PC-3 (cell line): ENCODE data around the gene ANKRD10. TPM values are rescaled to one million over a fixed set of nuclear protein-coding genes. Genes with fewer than 3 reads are reported as not detected.

Experiments used
- ATAC-seq: fragments of 200-7000 bp; cut with Tn5 transposase; 2 replicates; pipeline ENCODE4 v1.9.1; 2020; ENCODE audit warnings: mild to moderate bottlenecking, moderate library complexity
- BruUV-seq: library from RNA; stranded (reverse); fragments of 400-500 nt; replicated peaks from 2 replicates; lab custom pipeline; 2021; lab: Mats Ljungman, UMichigan
- CTCF ChIA-PET: fragments of 300-600 bp; sonication (Branson Sonifier 250); formaldehyde crosslinking; loops from one replicate; lab custom pipeline; 2022; ENCODE audit warnings: antibody characterized with exemption; lab: Charles Lee
- POLR2A ChIA-PET: fragments of 300-600 bp; sonication (Branson Sonifier 250); formaldehyde crosslinking; loops from one replicate; lab custom pipeline; 2022; ENCODE audit warnings: antibody characterized with exemption; ENCODE audit not compliant: unreplicated experiment; lab: Charles Lee
- DNase-seq: peaks from one replicate; pipeline ENCODE4 v3.0.0-alpha.2; 2015
- H2AFZ ChIP-seq: fragments of 300-600 bp; sonication (generic); 2 replicates; pipeline ENCODE4 v1.6.0; 2016; ENCODE audit warnings: antibody characterized with exemption, low read length
- H3F3A ChIP-seq: fragments of 300-600 bp; sonication (generic); one replicate; pipeline ENCODE4 v1.6.0; 2017; ENCODE audit warnings: antibody characterized with exemption, low read length, control low read depth, mild to moderate bottlenecking; ENCODE audit not compliant: unreplicated experiment
- H3K27ac ChIP-seq: fragments of 300-600 bp; sonication (generic); 2 replicates; pipeline ENCODE4 v1.5.1; 2016; ENCODE audit warnings: mild to moderate bottlenecking, low read length
- H3K27me3 ChIP-seq: fragments of 300-600 bp; sonication (generic); 2 replicates; pipeline ENCODE4 v1.6.1; 2016; ENCODE audit warnings: low read length, mixed read lengths
- H3K36me3 ChIP-seq: fragments of 300-600 bp; sonication (generic); 2 replicates; pipeline ENCODE4 v1.6.1; 2016; ENCODE audit warnings: low read depth, mixed run types, low read length, mixed read lengths
- H3K4me1 ChIP-seq: fragments of 300-600 bp; sonication (generic); 2 replicates; pipeline ENCODE4 v1.5.1; 2016; ENCODE audit warnings: low read length; ENCODE audit not compliant: insufficient read depth
- H3K4me2 ChIP-seq: fragments of 300-600 bp; sonication (generic); 2 replicates; pipeline ENCODE4 v1.6.0; 2016; ENCODE audit warnings: low read length
- H3K4me3 ChIP-seq: fragments of 300-600 bp; sonication (generic); 2 replicates; pipeline ENCODE4 v1.5.1; 2016; ENCODE audit warnings: mild to moderate bottlenecking, low read length, mixed read lengths
- H3K79me2 ChIP-seq: fragments of 300-600 bp; sonication (generic); 2 replicates; pipeline ENCODE4 v1.6.1; 2017; ENCODE audit warnings: low read length, mixed read lengths
- H3K9ac ChIP-seq: fragments of 300-600 bp; sonication (generic); 2 replicates; pipeline ENCODE4 v1.6.0; 2016; ENCODE audit warnings: mild to moderate bottlenecking, low read length
- H3K9me2 ChIP-seq: fragments of 300-600 bp; sonication (generic); replicated peaks from 2 replicates; pipeline ENCODE4 v1.6.1; 2016; ENCODE audit warnings: mixed run types, low read length, mixed read lengths
- H3K9me3 ChIP-seq: fragments of 300-600 bp; sonication (generic); 2 replicates; pipeline ENCODE4 v1.6.1; 2016; ENCODE audit warnings: low read length, mixed read lengths
- H4K20me1 ChIP-seq: fragments of 300-600 bp; sonication (generic); 2 replicates; pipeline ENCODE4 v1.6.1; 2016; ENCODE audit warnings: low read length, mixed read lengths
- EZH2 ChIP-seq: fragments of 300-600 bp; sonication (generic); IDR thresholded peaks from one replicate; pipeline ENCODE4 v1.6.1; 2017; ENCODE audit warnings: antibody characterized with exemption, mild to moderate bottlenecking, low read length; ENCODE audit not compliant: unreplicated experiment
- EZH2phosphoT487 ChIP-seq: fragments of 300-600 bp; sonication (generic); IDR thresholded peaks from 2 replicates; pipeline ENCODE4 v1.6.1; 2018; ENCODE audit warnings: mild to moderate bottlenecking, antibody characterized with exemption, low read length, borderline replicate concordance
- intact Hi-C: fragments of 100-400 bp; cut with micrococcal nuclease; formaldehyde crosslinking; loops from 2 replicates; pipeline ENCODE4 v1.9.0; 2023
- total RNA-seq: library from RNA; depleted of rRNA; stranded (reverse); fragments of >200 nt; gene quantifications from 2 replicates; pipeline ENCODE4 v1.2.3, GENCODE V29; 2014
- TF ChIP-seq, protein P1 (sequence below): fragments of 300-600 bp; sonication (generic); conservative IDR thresholded peaks from 2 replicates; pipeline ENCODE4 v1.5.1; 2017; ENCODE audit warnings: antibody characterized with exemption, low read depth, mild to moderate bottlenecking, low read length

The ANKRD10 gene
- total RNA-seq, 1 experiment from 2014 or later, result 60.2 TPM

DNA sequence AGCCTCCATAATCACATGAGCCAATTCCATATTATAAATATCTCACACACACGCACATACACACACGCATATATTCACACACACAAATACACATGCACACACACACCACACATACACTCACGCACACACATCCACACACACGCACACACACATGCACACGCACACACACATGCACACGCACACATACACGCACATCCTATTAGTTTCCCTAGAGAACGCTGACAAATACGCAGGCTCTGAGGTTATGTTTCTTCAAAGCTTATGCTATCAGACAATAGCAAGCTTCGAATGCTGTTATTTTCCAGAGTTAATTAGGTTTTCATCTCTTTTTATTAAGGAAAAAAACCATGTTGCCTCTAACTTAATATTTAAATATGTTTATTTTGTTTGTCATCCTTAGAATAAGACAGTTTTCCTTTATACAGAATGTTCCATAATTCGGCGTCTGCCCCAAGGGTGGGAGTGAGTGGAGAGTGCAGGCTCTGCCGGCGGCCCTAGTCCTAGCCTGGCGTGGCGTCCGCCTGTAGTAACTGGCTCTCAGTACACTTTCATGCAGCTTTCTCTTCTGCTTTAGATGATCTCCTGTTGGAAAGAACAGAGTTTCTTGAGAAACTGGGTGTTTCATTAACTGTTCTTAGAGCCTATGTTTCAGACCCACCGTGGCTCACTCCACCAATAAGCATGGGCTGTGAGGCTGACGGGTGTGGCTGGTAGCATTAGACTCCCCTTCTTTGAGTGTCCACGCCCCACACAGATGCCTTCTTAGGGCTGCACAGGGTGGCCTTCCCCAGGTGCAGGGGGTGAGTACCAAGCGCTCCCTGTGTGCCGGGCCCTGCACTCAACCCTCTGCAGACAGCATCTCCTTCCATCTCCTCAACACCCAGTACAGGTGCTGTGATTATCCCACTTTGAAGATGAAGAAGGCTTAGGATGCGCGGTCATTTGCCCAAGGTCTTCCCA lies 30.4 kb upstream of the ANKRD10 start:
- DNase-seq, result no peak
- H3K79me2 ChIP-seq, result no peaks in the 10 kb centered on the region
- no peaks in the 10 kb centered on the region for H3K27me3 ChIP-seq
- peaks cover 9% of the 10 kb centered on the region for H3K4me1 ChIP-seq
- intact Hi-C loops, result loop anchor here (1.0 to 10.0 kb wide), 2 partner anchors 105 to 210 kb away; no protein-coding TSS in a partner anchor
- H3K27ac ChIP-seq, result no peak overlapping the region
- no peak overlapping the region for H3K4me3 ChIP-seq
- no peaks in the 10 kb centered on the region for H4K20me1 ChIP-seq
- TF ChIP-seq EZH2 (no peak), EZH2phosphoT487 (no peak)
- TF ChIP-seq, protein P1, sequence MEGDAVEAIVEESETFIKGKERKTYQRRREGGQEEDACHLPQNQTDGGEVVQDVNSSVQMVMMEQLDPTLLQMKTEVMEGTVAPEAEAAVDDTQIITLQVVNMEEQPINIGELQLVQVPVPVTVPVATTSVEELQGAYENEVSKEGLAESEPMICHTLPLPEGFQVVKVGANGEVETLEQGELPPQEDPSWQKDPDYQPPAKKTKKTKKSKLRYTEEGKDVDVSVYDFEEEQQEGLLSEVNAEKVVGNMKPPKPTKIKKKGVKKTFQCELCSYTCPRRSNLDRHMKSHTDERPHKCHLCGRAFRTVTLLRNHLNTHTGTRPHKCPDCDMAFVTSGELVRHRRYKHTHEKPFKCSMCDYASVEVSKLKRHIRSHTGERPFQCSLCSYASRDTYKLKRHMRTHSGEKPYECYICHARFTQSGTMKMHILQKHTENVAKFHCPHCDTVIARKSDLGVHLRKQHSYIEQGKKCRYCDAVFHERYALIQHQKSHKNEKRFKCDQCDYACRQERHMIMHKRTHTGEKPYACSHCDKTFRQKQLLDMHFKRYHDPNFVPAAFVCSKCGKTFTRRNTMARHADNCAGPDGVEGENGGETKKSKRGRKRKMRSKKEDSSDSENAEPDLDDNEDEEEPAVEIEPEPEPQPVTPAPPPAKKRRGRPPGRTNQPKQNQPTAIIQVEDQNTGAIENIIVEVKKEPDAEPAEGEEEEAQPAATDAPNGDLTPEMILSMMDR, result no peak
- ChIA-PET POLR2A (no interaction called here), CTCF (interaction anchor here (0.6 kb wide), 1 partner anchor 30 kb away, joined by 3 read pairs; no protein-coding TSS in a partner anchor)
- H3F3A ChIP-seq, result no peaks in the 10 kb centered on the region
- no TSS peak for BruUV-seq
- ATAC-seq, result no peak
- no peak overlapping the region for H2AFZ ChIP-seq
- no peaks in the 10 kb centered on the region for H3K36me3 ChIP-seq
- H3K9me2 ChIP-seq, result no peaks in the 10 kb centered on the region
- H3K9me3 ChIP-seq, result no peaks in the 10 kb centered on the region
- no peak overlapping the region for H3K4me2 ChIP-seq
- H3K9ac ChIP-seq, result no peak overlapping the region

DNA sequence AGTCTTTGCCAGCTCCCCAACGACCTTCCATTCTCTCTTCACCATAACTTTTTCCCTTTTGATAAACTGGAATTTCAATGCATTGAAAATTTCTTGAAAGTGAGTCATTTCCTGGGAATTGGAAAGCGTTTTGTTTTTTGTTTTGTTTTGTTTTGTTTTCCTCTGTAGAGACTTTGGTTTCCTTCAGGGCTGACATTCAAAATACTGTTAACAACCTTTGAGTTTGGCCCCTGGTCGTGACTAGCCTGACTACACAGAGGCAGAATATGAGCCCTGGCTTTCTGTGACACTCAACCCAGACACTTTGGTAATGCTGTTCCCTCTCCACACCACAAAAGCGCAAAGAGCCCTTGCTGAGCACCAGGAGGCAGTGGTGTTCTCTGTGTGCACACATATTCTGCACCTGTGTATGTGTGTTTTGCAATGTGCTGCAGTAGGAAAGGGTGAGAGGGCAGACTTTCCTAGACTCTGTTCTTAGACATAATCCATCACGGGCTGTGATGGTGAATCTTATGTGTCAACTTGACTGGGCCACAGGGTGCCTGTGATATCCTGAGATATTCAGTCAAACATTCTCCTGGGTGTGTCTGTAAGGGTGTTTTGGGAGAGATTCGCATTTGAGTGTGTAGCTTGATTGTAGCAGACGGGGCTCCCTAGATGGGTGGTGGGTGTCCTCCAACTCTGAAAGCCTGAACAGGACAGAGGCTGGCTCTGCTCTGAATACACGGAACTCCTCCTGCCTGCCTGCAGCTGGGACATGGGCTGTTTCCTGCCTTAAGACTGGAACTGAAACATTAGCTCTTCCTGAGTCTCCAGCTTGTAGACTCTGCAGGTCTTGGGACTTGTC lies 29.5 kb upstream of the ANKRD10 start:
- peak; percentile 98 for ATAC-seq
- Histone ChIP-seq H3K9ac (no peak overlapping the region), H3K27ac (no peak overlapping the region), H3K27me3 (no peaks in the 10 kb centered on the region), H2AFZ (peak overlapping the region; percentile 41; the same call in 1 of the 2 replicates), H3F3A (no peaks in the 10 kb centered on the region), H4K20me1 (no peaks in the 10 kb centered on the region), H3K4me1 (peaks cover 9% of the 10 kb centered on the region), H3K9me3 (no peaks in the 10 kb centered on the region), H3K36me3 (no peaks in the 10 kb centered on the region), H3K9me2 (no peaks in the 10 kb centered on the region), H3K4me2 (peak overlapping the region; percentile 29), H3K4me3 (no peak overlapping the region), H3K79me2 (no peaks in the 10 kb centered on the region)
- BruUV-seq, result no TSS peak
- TF ChIP-seq EZH2, result no peak
- TF ChIP-seq, protein P1, result peak; percentile 86
- intact Hi-C loops, result loop anchor here (1.0 to 10.0 kb wide), 2 partner anchors 106 to 210 kb away; no protein-coding TSS in a partner anchor
- ChIA-PET CTCF (interaction anchor here (0.6 kb wide), 1 partner anchor 29 kb away, joined by 3 read pairs; no protein-coding TSS in a partner anchor), POLR2A (interaction anchor here (0.6 kb wide), 1 partner anchor 67 kb away, joined by 3 read pairs; no protein-coding TSS in a partner anchor)
- DNase-seq, result peak; percentile 70
